A673 (cell line): ENCODE data around the gene PYGB. TPM values are rescaled to one million over a fixed set of nuclear protein-coding genes. Genes with fewer than 3 reads are reported as not detected.

Source experiments
- BruUV-seq: library from RNA; stranded (reverse); fragments of 400-500 nt; replicated peaks from 2 replicates; lab custom pipeline; 2021; lab: Mats Ljungman, UMichigan
- CTCF ChIA-PET: fragments of 300-600 bp; sonication (Branson Sonifier 250); formaldehyde crosslinking; loops from one replicate; lab custom pipeline; 2022; ENCODE audit warnings: antibody characterized with exemption; lab: Charles Lee
- POLR2A ChIA-PET: fragments of 300-600 bp; sonication (Branson Sonifier 250); formaldehyde crosslinking; loops from one replicate; lab custom pipeline; 2022; ENCODE audit warnings: antibody characterized with exemption; ENCODE audit not compliant: low non-redundant PET; lab: Charles Lee
- DNase-seq: peaks from one replicate; pipeline ENCODE4 v3.0.0-alpha.2; 2015; ENCODE audit warnings: low spot score
- H3K27ac ChIP-seq: fragments of 200-600 bp; sonication (generic); 2 replicates; pipeline ENCODE4 v1.5.1; 2016; ENCODE audit warnings: mixed run types, low read depth, mild to moderate bottlenecking, mixed read lengths, antibody characterized with exemption, low read length; ENCODE audit not compliant: poor library complexity, severe bottlenecking
- H3K27me3 ChIP-seq: fragments of 200-600 bp; sonication (generic); replicated peaks from 2 replicates; pipeline ENCODE4 v1.6.1; 2017; ENCODE audit warnings: mixed run types, low read depth, mild to moderate bottlenecking, mixed read lengths, antibody characterized with exemption, low read length; ENCODE audit not compliant: insufficient read depth, poor library complexity
- H3K36me3 ChIP-seq: fragments of 200-600 bp; sonication (generic); 2 replicates; pipeline ENCODE4 v1.6.1; 2016; ENCODE audit warnings: mixed run types, mild to moderate bottlenecking, mixed read lengths, antibody characterized with exemption, low read length; ENCODE audit not compliant: insufficient read depth, poor library complexity, severe bottlenecking
- H3K4me1 ChIP-seq: fragments of 200-600 bp; sonication (generic); 2 replicates; pipeline ENCODE4 v1.6.1; 2017; ENCODE audit warnings: mixed run types, mild to moderate bottlenecking, mixed read lengths, antibody characterized with exemption, low read length; ENCODE audit not compliant: insufficient read depth, poor library complexity, severe bottlenecking
- H3K4me3 ChIP-seq: fragments of 200-600 bp; sonication (generic); 2 replicates; pipeline ENCODE4 v1.5.1; 2016; ENCODE audit warnings: low read depth, mixed run types, mild to moderate bottlenecking, mixed read lengths, low read length; ENCODE audit not compliant: poor library complexity, severe bottlenecking
- H3K9me3 ChIP-seq: fragments of 200-600 bp; sonication (generic); 2 replicates; pipeline ENCODE4 v1.6.1; 2016; ENCODE audit warnings: mixed run types, low read depth, mild to moderate bottlenecking, mixed read lengths, antibody characterized with exemption, low read length; ENCODE audit not compliant: poor library complexity, severe bottlenecking
- CTCF ChIP-seq: fragments of 300-800, 200-600 bp; sonication (generic); conservative IDR thresholded peaks from 2 replicates; pipeline ENCODE4 v1.5.1; 2017; ENCODE audit warnings: low read depth, mild to moderate bottlenecking, antibody characterized with exemption, low read length, moderate library complexity, mixed read lengths
- EZH2 ChIP-seq: fragments of 200-600 bp; sonication (generic); IDR thresholded peaks from 2 replicates; pipeline ENCODE4 v1.6.1; 2017; ENCODE audit warnings: borderline replicate concordance, low read depth, mild to moderate bottlenecking, mixed read lengths, antibody characterized with exemption, low read length; ENCODE audit not compliant: poor library complexity, severe bottlenecking
- intact Hi-C: fragments of 100-400 bp; cut with micrococcal nuclease; formaldehyde crosslinking; loops from one replicate; pipeline ENCODE4 v1.10.0; 2022; ENCODE audit not compliant: unreplicated experiment
- total RNA-seq: library from RNA; stranded (reverse); gene quantifications from 2 replicates; pipeline ENCODE4 v1.2.3, GENCODE V29; 2021

PYGB gene
- total RNA-seq, 1 experiment from 2014 or later, result 52.3 TPM

- CTCF ChIA-PET, result no interaction called here
These were observed 36.3 kb downstream of the PYGB start for GRCh38 chr20:25284131-25284601.

GRCh38 chr20:25285091-25285647, 37.3 kb downstream of the PYGB start:
- H3K9me3 ChIP-seq, result no peaks in the 10 kb centered on the region
- H3K36me3 ChIP-seq, result no peaks in the 10 kb centered on the region
- CTCF ChIA-PET, result no interaction called here
- no peaks in the 10 kb centered on the region for H3K27me3 ChIP-seq
- H3K4me1 ChIP-seq, result no peaks in the 10 kb centered on the region
- BruUV-seq, result no TSS peak
- peak; percentile 17 for DNase-seq
- no peak for TF ChIP-seq EZH2
- 0 out of 2 replicates have a peak, but pooled peaks have one; percentile 23 for TF ChIP-seq CTCF
- no peak overlapping the region for H3K27ac ChIP-seq
- H3K4me3 ChIP-seq, result no peak overlapping the region
- intact Hi-C loops, result no loop called here
- POLR2A ChIA-PET, result no interaction called here

More at GRCh38 chr20:25284131-25284601, 36.3 kb downstream of the PYGB start:
- DNase-seq, result no peak
- Histone ChIP-seq H3K36me3 (no peaks in the 10 kb centered on the region), H3K27ac (no peak overlapping the region), H3K27me3 (no peaks in the 10 kb centered on the region), H3K4me3 (no peak overlapping the region), H3K4me1 (no peaks in the 10 kb centered on the region), H3K9me3 (no peaks in the 10 kb centered on the region)
- no TSS peak for BruUV-seq
- intact Hi-C loops, result no loop called here
- TF ChIP-seq EZH2, result no peak
- TF ChIP-seq CTCF, result no peak
- POLR2A ChIA-PET, result no interaction called here

GRCh38 chr20:25285856-25286798, 38.2 kb downstream of the PYGB start:
- BruUV-seq, result no TSS peak

More at GRCh38 chr20:25285856-25286798, 38.2 kb downstream of the PYGB start:
- ChIA-PET CTCF (no interaction called here), POLR2A (no interaction called here)
- Histone ChIP-seq H3K4me3 (no peak overlapping the region), H3K27me3 (no peaks in the 10 kb centered on the region), H3K9me3 (no peaks in the 10 kb centered on the region), H3K36me3 (peaks cover 3% of the 10 kb centered on the region), H3K27ac (no peak overlapping the region), H3K4me1 (no peaks in the 10 kb centered on the region)
- no peak for DNase-seq
- intact Hi-C loops, result no loop called here
- TF ChIP-seq EZH2, result no peak
- no peak for TF ChIP-seq CTCF
